HT-29 (cell line): Measurements from ENCODE around the gene NETO2. TPM values are rescaled to one million over a fixed set of nuclear protein-coding genes. Genes with fewer than 3 reads are reported as not detected.

ENCODE experiments used
- DNase-seq: peaks from one replicate; pipeline ENCODE4 v3.0.0-alpha.2; 2015; ENCODE audit warnings: low spot score
- total RNA-seq: library from RNA; depleted of rRNA; stranded (reverse); fragments of >200 nt; shearing (Covaris generic); gene quantifications from 2 replicates; pipeline ENCODE4 v1.2.3, GENCODE V29; 2014; rRNA removed

NETO2 gene
- total RNA-seq, 1 experiment from 2014 or later, result 7.1 TPM

- DNase-seq, result no peak
These were observed 96.8 kb downstream of the NETO2 start for GRCh38 chr16:47046726-47047523.

- no peak for DNase-seq
These were observed 98.3 kb downstream of the NETO2 start for GRCh38 chr16:47045459-47045858.

GRCh38 chr16:47045023-47045422, 98.7 kb downstream of the NETO2 start:
- no peak for DNase-seq

DNA sequence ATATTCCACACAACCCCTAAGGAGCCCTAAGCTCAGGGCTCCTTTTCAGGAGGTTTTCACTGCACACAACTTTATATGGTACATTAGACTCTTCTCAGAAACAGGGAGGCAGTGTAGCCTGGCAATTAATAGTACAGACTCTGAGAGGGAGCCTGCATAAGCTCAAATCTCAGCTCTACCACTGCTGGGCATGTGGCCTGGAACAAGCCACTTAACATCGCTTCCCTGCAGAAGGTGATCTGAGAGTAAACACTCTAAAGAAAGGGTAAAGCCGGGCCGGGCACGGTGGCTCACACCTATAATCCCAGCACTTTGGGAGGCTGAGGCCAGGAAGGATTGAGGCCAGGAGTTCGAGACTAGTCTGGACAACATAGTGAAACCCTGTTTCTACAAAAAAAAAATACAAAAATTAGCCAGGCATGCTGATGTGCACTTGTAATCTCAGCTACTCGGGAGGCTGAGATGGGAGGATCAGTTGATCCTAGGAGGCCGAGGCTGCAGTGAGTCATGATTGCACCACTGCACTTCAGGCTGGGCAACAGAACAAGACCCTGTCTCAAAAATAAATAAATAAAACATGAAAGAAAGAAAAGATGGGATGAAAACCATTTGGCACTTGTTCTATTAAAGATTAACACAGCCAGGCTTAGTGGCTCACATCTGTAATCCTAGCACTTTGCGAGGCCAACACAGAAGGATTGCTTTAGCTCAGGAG, 99.6 kb downstream of the NETO2 start:
- DNase-seq, result no peak

DNA sequence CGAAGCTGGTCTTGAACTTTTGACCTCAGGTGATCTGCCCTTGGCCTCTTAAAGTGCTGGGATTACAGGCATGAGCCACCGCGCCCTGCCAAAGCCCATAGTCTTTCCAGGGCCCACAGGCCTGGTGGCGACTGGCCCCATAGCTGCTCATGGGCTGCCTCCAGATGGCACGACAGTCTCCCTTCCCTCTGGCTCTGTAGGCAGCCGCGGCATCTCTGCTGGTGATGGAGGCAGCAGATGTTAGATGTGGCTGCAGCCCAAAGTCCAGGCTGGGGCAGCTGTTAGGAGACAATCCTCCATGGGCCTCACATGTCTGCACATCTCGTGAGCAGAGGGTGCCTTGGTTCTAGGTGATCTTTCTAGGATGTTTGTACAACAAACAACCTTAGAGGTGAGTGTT, 100.5 kb downstream of the NETO2 start:
- DNase-seq, result no peak

- peak; percentile 75 for DNase-seq
These were observed 105.8 kb downstream of the NETO2 start for GRCh38 chr16:47037746-47038458.

DNA sequence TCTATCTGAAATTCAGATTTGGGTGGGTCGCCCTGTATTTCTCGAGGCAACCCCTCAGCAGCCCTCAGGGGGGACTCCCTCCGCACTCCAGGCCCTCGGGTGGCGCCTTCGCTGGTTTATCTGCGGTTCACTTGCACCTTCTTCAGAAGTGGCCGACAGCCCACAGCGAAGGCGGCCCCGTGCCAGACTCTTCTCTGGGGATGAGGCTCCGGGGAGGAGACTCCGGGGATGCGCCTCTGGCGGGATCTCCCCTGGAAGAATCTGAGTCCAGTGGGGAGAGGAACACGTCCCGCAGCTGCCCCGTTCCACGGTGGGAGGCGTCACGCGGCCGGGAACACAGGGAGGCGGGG, 106.4 kb downstream of the NETO2 start:
- DNase-seq, result no peak

GRCh38 chr16:47036201-47036600, 107.5 kb downstream of the NETO2 start:
- no peak for DNase-seq

GRCh38 chr16:47035436-47035835, 108.3 kb downstream of the NETO2 start:
- no peak for DNase-seq

GRCh38 chr16:47034455-47034854, 109.3 kb downstream of the NETO2 start:
- DNase-seq, result no peak

- DNase-seq, result no peak
These were observed 110.6 kb downstream of the NETO2 start for GRCh38 chr16:47033176-47033575.

DNA sequence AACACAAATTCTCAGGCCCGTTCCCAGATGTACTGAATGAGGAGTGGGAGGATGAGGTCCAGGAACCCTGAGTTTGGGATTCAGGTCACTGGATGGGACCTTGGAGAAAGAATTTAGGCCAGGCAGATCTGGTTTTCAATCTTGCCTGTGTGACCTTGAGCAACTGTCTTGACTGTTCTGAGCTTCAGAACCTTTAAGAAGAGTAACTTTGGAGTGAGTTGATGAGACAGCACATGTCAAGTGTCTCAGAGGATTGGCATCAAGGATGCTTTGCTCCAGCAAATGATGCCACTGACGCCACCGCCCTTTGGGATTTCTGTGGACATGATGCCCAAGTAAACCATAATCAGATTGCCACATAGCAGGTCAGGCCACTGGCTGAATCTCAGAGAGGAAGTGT, 114.0 kb downstream of the NETO2 start:
- no peak for DNase-seq

- DNase-seq, result no peak
These were observed 114.9 kb downstream of the NETO2 start for GRCh38 chr16:47028767-47029377.

Other genes with a start within 250 kb of the NETO2 start
- gene DNAJA2, start 170.3 kb downstream of the NETO2 start, total RNA-seq, result 35.4 and 36.5 TPM in 2 replicates